ENCODE measurements around the gene CACNA2D2.

The CACNA2D2 gene

GRCh38 chr3:50442945-50443579 lies 60.4 kb downstream of the CACNA2D2 start:
- no peak for DNase-seq
- in situ Hi-C loops (cut with HindIII; ENCODE audit: low pct_ligation_motif_present, low pct_unique_long_range_greater_than_20kb, low sequenced_read_pairs) = no loop called here

- DNase-seq = no peak
- in situ Hi-C loops (cut with HindIII; ENCODE audit: low pct_ligation_motif_present, low pct_unique_long_range_greater_than_20kb, low sequenced_read_pairs) = no loop called here
Observed at GRCh38 chr3:50441424-50442217, 61.8 kb downstream of the CACNA2D2 start.

- DNase-seq = peak; percentile 47
- in situ Hi-C loops (cut with HindIII; ENCODE audit: low pct_ligation_motif_present, low pct_unique_long_range_greater_than_20kb, low sequenced_read_pairs) = no loop called here
Observed at GRCh38 chr3:50436114-50436674, 67.2 kb downstream of the CACNA2D2 start.

GRCh38 chr3:50435371-50436113 lies 67.9 kb downstream of the CACNA2D2 start:
- in situ Hi-C loops (cut with HindIII; ENCODE audit: low pct_ligation_motif_present, low pct_unique_long_range_greater_than_20kb, low sequenced_read_pairs) = no loop called here
- DNase-seq = no peak

- DNase-seq = no peak
- in situ Hi-C loops (cut with HindIII; ENCODE audit: low pct_ligation_motif_present, low pct_unique_long_range_greater_than_20kb, low sequenced_read_pairs) = no loop called here
Observed at GRCh38 chr3:50433954-50434353, 69.5 kb downstream of the CACNA2D2 start.

GRCh38 chr3:50430950-50431435 lies 72.4 kb downstream of the CACNA2D2 start:
- in situ Hi-C loops (cut with HindIII; ENCODE audit: low pct_ligation_motif_present, low pct_unique_long_range_greater_than_20kb, low sequenced_read_pairs) = no loop called here
- DNase-seq = no peak

GRCh38 chr3:50430191-50430590 lies 73.2 kb downstream of the CACNA2D2 start:
- DNase-seq = no peak
- in situ Hi-C loops (cut with HindIII; ENCODE audit: low pct_ligation_motif_present, low pct_unique_long_range_greater_than_20kb, low sequenced_read_pairs) = no loop called here

GRCh38 chr3:50428007-50428633 lies 75.3 kb downstream of the CACNA2D2 start:
- in situ Hi-C loops (cut with HindIII; ENCODE audit: low pct_ligation_motif_present, low pct_unique_long_range_greater_than_20kb, low sequenced_read_pairs) = no loop called here
- DNase-seq = no peak

- in situ Hi-C loops (cut with HindIII; ENCODE audit: low pct_ligation_motif_present, low pct_unique_long_range_greater_than_20kb, low sequenced_read_pairs) = no loop called here
- DNase-seq = no peak
Observed at GRCh38 chr3:50427217-50427616, 76.2 kb downstream of the CACNA2D2 start.

GRCh38 chr3:50425911-50426310 lies 77.5 kb downstream of the CACNA2D2 start:
- in situ Hi-C loops (cut with HindIII; ENCODE audit: low pct_ligation_motif_present, low pct_unique_long_range_greater_than_20kb, low sequenced_read_pairs) = no loop called here
- DNase-seq = no peak

- no peak for DNase-seq
- in situ Hi-C loops (cut with HindIII; ENCODE audit: low pct_ligation_motif_present, low pct_unique_long_range_greater_than_20kb, low sequenced_read_pairs) = no loop called here
Observed at GRCh38 chr3:50423543-50423942, 79.9 kb downstream of the CACNA2D2 start.

GRCh38 chr3:50422153-50422552 lies 81.3 kb downstream of the CACNA2D2 start:
- in situ Hi-C loops (cut with HindIII; ENCODE audit: low pct_ligation_motif_present, low pct_unique_long_range_greater_than_20kb, low sequenced_read_pairs) = no loop called here
- DNase-seq = no peak

GRCh38 chr3:50419595-50420370 lies 83.7 kb downstream of the CACNA2D2 start:
- in situ Hi-C loops (cut with HindIII; ENCODE audit: low pct_ligation_motif_present, low pct_unique_long_range_greater_than_20kb, low sequenced_read_pairs) = no loop called here
- DNase-seq = no peak

- no peak for DNase-seq
- in situ Hi-C loops (cut with HindIII; ENCODE audit: low pct_ligation_motif_present, low pct_unique_long_range_greater_than_20kb, low sequenced_read_pairs) = no loop called here
Observed at GRCh38 chr3:50418850-50419249, 84.6 kb downstream of the CACNA2D2 start.

- in situ Hi-C loops (cut with HindIII; ENCODE audit: low pct_ligation_motif_present, low pct_unique_long_range_greater_than_20kb, low sequenced_read_pairs) = no loop called here
- no peak for DNase-seq
Observed at GRCh38 chr3:50417637-50418033, 85.8 kb downstream of the CACNA2D2 start.

- no peak for DNase-seq
- in situ Hi-C loops (cut with HindIII; ENCODE audit: low pct_ligation_motif_present, low pct_unique_long_range_greater_than_20kb, low sequenced_read_pairs) = no loop called here
Observed at GRCh38 chr3:50416736-50417636, 86.4 kb downstream of the CACNA2D2 start.

- no peak for DNase-seq
- in situ Hi-C loops (cut with HindIII; ENCODE audit: low pct_ligation_motif_present, low pct_unique_long_range_greater_than_20kb, low sequenced_read_pairs) = no loop called here
Observed at GRCh38 chr3:50415816-50416215, 87.6 kb downstream of the CACNA2D2 start.

Measured in ACHN (cell line).